Activated CD4-positive, CD25-positive, alpha-beta regulatory T cell treated with anti-CD3 and anti-CD28 coated beads, Interleukin-2, amount 50 U/mL, for 72 hours (primary cell): Measurements from ENCODE around the gene CLEC19A.
A peak's percentile ranks its signal among the peaks of the same experiment; 100 is the strongest.
"Not testable (repeated sequence)": the region's sequence is repeated elsewhere in the genome, so short reads cannot be mapped to it uniquely, and the experiment has no call there.

ENCODE experiments used
- DNase-seq: peaks from one replicate; pipeline ENCODE4 v3.0.0; 2021

CLEC19A gene

GRCh38 chr16:19287241-19287640 lies 1.7 kb downstream of the CLEC19A start:
- no peak for DNase-seq

- DNase-seq, result no peak
These were observed 3.6 kb downstream of the CLEC19A start for GRCh38 chr16:19288872-19289799.

- no peak for DNase-seq
These were observed 4.4 kb downstream of the CLEC19A start for GRCh38 chr16:19289811-19290485.

GRCh38 chr16:19290860-19291259 lies 5.3 kb downstream of the CLEC19A start:
- no peak for DNase-seq

GRCh38 chr16:19291475-19291874 lies 5.9 kb downstream of the CLEC19A start:
- DNase-seq, result no peak

- no peak for DNase-seq
These were observed 6.7 kb downstream of the CLEC19A start for GRCh38 chr16:19292186-19292585.

GRCh38 chr16:19294156-19294649 lies 8.7 kb downstream of the CLEC19A start:
- DNase-seq, result peak; percentile 29

- DNase-seq, result no peak
These were observed 9.9 kb downstream of the CLEC19A start for GRCh38 chr16:19295393-19295792.

- DNase-seq, result no peak
These were observed 11.9 kb downstream of the CLEC19A start for GRCh38 chr16:19297454-19297853.

GRCh38 chr16:19299565-19299964 lies 14.0 kb downstream of the CLEC19A start:
- DNase-seq, result no peak

- no peak for DNase-seq
These were observed 16.4 kb downstream of the CLEC19A start for GRCh38 chr16:19301931-19302330.

GRCh38 chr16:19304750-19305149 lies 19.2 kb downstream of the CLEC19A start:
- DNase-seq, result no peak

GRCh38 chr16:19305443-19305842 lies 19.9 kb downstream of the CLEC19A start:
- no peak for DNase-seq

- DNase-seq, result no peak
These were observed 22.2 kb downstream of the CLEC19A start for GRCh38 chr16:19307587-19308241.

- no peak for DNase-seq
These were observed 22.9 kb downstream of the CLEC19A start for GRCh38 chr16:19308392-19308791.

- no peak for DNase-seq
These were observed 23.6 kb downstream of the CLEC19A start for GRCh38 chr16:19309178-19309577.

GRCh38 chr16:19314718-19315425 lies 29.3 kb downstream of the CLEC19A start:
- DNase-seq, result no peak

- DNase-seq, result no peak
These were observed 30.4 kb downstream of the CLEC19A start for GRCh38 chr16:19315889-19316433.

- no peak for DNase-seq
These were observed 31.3 kb downstream of the CLEC19A start for GRCh38 chr16:19316846-19317245.

- DNase-seq, result not testable (repeated sequence)
These were observed 35.7 kb downstream of the CLEC19A start for GRCh38 chr16:19321186-19321585.

- no peak for DNase-seq
These were observed 38.1 kb downstream of the CLEC19A start for GRCh38 chr16:19323596-19323995.

- no peak for DNase-seq
These were observed 42.8 kb downstream of the CLEC19A start for GRCh38 chr16:19328364-19328763.
